Measurements from ENCODE around the gene MPC1.
A peak's percentile ranks its signal among the peaks of the same experiment; 100 is the strongest.

MPC1 gene

GRCh38 chr6:166423051-166423745 is 40.5 kb upstream of the MPC1 start:
- H3K36me3 ChIP-seq (replicated peaks in 1 of 2; ENCODE audit: control insufficient read depth in 2 of 2, insufficient read depth in 2 of 2, low read length in 2 of 2), result peaks cover 11 to 62% of the 10 kb centered on the region in 2 donors
- H4K8ac ChIP-seq (ENCODE audit: low read depth, low read length), result no peak overlapping the region
- no peaks in the 10 kb centered on the region for H3K27me3 ChIP-seq (ENCODE audit: control insufficient read depth in 3 of 3, insufficient read depth in 3 of 3, low read depth in 1 of 3, low read length in 3 of 3)

GRCh38 chr6:166422201-166422940 is 39.6 kb upstream of the MPC1 start:
- no CpG with 5 or more reads among the region's 20 CpGs for WGBS, 2 donors (ENCODE audit: extremely low coverage in 2 of 2, insufficient read length in 2 of 2, insufficient replicate concordance in 1 of 2)

More at GRCh38 chr6:166423051-166423745, 40.5 kb upstream of the MPC1 start:
- peaks cover 0 to 3% of the 10 kb centered on the region in 2 donors for H3K4me1 ChIP-seq (ENCODE audit: control insufficient read depth in 2 of 2, insufficient read depth in 1 of 2, low read depth in 1 of 2, low read length in 2 of 2)
- no CpG with 5 or more reads among the region's 22 CpGs for WGBS, 2 donors (ENCODE audit: extremely low coverage in 2 of 2, insufficient read length in 2 of 2, insufficient replicate concordance in 1 of 2)
- no peak overlapping the region for H3K9ac ChIP-seq (ENCODE audit: low read depth, low read length, poor library complexity)
- no peak overlapping the region for H2AFZ ChIP-seq (ENCODE audit: low read length)
- H3K9me3 ChIP-seq (replicated peaks in 1 of 2; ENCODE audit: control insufficient read depth in 2 of 2, insufficient read depth in 1 of 2, low read depth in 1 of 2, low read length in 2 of 2), result peaks cover 0 to 2% of the 10 kb centered on the region in 2 donors
- H3K27ac ChIP-seq (replicated peaks; ENCODE audit: low read length), result no peak overlapping the region
- no peak overlapping the region for H2BK12ac ChIP-seq (ENCODE audit: low read length)
- H2BK15ac ChIP-seq (ENCODE audit: low read length), result no peak overlapping the region
- no peak overlapping the region for H3K4me2 ChIP-seq (ENCODE audit: insufficient read depth, low read length, poor library complexity, severe bottlenecking)
- no peak overlapping the region for H2BK120ac ChIP-seq (ENCODE audit: low read depth, low read length)
- H3K18ac ChIP-seq (ENCODE audit: low read length), result no peak overlapping the region
- no peak for DNase-seq (ENCODE audit: low spot score)
- H4K91ac ChIP-seq (ENCODE audit: low read depth, low read length, poor library complexity), result no peak overlapping the region
- H2AK5ac ChIP-seq (ENCODE audit: low read depth, low read length), result no peak overlapping the region
- peak overlapping the region; percentile 87 for H3K14ac ChIP-seq (ENCODE audit: low read length)
- no peak overlapping the region for H3K4me3 ChIP-seq (ENCODE audit: low read length in 2 of 2)
- H3K79me1 ChIP-seq (ENCODE audit: low read depth, low read length), result no peaks in the 10 kb centered on the region
- H2BK5ac ChIP-seq (ENCODE audit: low read length), result no peak overlapping the region
- H3K23ac ChIP-seq (ENCODE audit: low read depth, low read length, poor library complexity), result no peak overlapping the region
- no peak overlapping the region for H3K4ac ChIP-seq (ENCODE audit: low read length)

GRCh38 chr6:166420351-166420750 is 37.6 kb upstream of the MPC1 start:
- Histone ChIP-seq H2AK5ac (ENCODE audit: low read depth, low read length) (no peak overlapping the region), H2AFZ (ENCODE audit: low read length) (no peak overlapping the region), H3K9me3 (replicated peaks in 1 of 2; ENCODE audit: control insufficient read depth in 2 of 2, insufficient read depth in 1 of 2, low read depth in 1 of 2, low read length in 2 of 2) (peaks cover 0 to 10% of the 10 kb centered on the region in 2 donors), H3K79me1 (ENCODE audit: low read depth, low read length) (no peaks in the 10 kb centered on the region), H3K23ac (ENCODE audit: low read depth, low read length, poor library complexity) (no peak overlapping the region), H4K91ac (ENCODE audit: low read depth, low read length, poor library complexity) (no peak overlapping the region), H2BK5ac (ENCODE audit: low read length) (no peak overlapping the region), H3K36me3 (replicated peaks in 1 of 2; ENCODE audit: control insufficient read depth in 2 of 2, insufficient read depth in 2 of 2, low read length in 2 of 2) (peaks cover 18 to 81% of the 10 kb centered on the region in 2 donors), H2BK120ac (ENCODE audit: low read depth, low read length) (no peak overlapping the region), H2BK15ac (ENCODE audit: low read length) (no peak overlapping the region), H3K14ac (ENCODE audit: low read length) (no peak overlapping the region), H3K4ac (ENCODE audit: low read length) (no peak overlapping the region), H3K9ac (ENCODE audit: low read depth, low read length, poor library complexity) (no peak overlapping the region), H3K27me3 (ENCODE audit: control insufficient read depth in 3 of 3, insufficient read depth in 3 of 3, low read depth in 1 of 3, low read length in 3 of 3) (peaks cover 0 to 6% (median 0%) of the 10 kb centered on the region in 3 experiments), H3K4me3 (ENCODE audit: low read length in 2 of 2) (no peak overlapping the region), H3K27ac (replicated peaks; ENCODE audit: low read length) (no peak overlapping the region), H3K4me2 (ENCODE audit: insufficient read depth, low read length, poor library complexity, severe bottlenecking) (no peak overlapping the region), H4K8ac (ENCODE audit: low read depth, low read length) (no peak overlapping the region), H3K18ac (ENCODE audit: low read length) (no peak overlapping the region), H3K4me1 (ENCODE audit: control insufficient read depth in 2 of 2, insufficient read depth in 1 of 2, low read depth in 1 of 2, low read length in 2 of 2) (peaks cover 0 to 3% of the 10 kb centered on the region in 2 donors), H2BK12ac (ENCODE audit: low read length) (no peak overlapping the region)
- WGBS, 2 donors (ENCODE audit: extremely low coverage in 2 of 2, insufficient read length in 2 of 2, insufficient replicate concordance in 1 of 2), result no CpG with 5 or more reads among the region's 6 CpGs
- no peak for DNase-seq (ENCODE audit: low spot score)

More at GRCh38 chr6:166422201-166422940, 39.6 kb upstream of the MPC1 start:
- no peak overlapping the region for H3K18ac ChIP-seq (ENCODE audit: low read length)
- H3K36me3 ChIP-seq (replicated peaks in 1 of 2; ENCODE audit: control insufficient read depth in 2 of 2, insufficient read depth in 2 of 2, low read length in 2 of 2), result peaks cover 11 to 70% of the 10 kb centered on the region in 2 donors
- no peak overlapping the region for H3K4me3 ChIP-seq (ENCODE audit: low read length in 2 of 2)
- peaks cover 0 to 2% of the 10 kb centered on the region in 2 donors for H3K9me3 ChIP-seq (replicated peaks in 1 of 2; ENCODE audit: control insufficient read depth in 2 of 2, insufficient read depth in 1 of 2, low read depth in 1 of 2, low read length in 2 of 2)
- H2BK120ac ChIP-seq (ENCODE audit: low read depth, low read length), result no peak overlapping the region
- H3K23ac ChIP-seq (ENCODE audit: low read depth, low read length, poor library complexity), result no peak overlapping the region
- no peak for DNase-seq (ENCODE audit: low spot score)
- H3K4me1 ChIP-seq (ENCODE audit: control insufficient read depth in 2 of 2, insufficient read depth in 1 of 2, low read depth in 1 of 2, low read length in 2 of 2), result peaks cover 0 to 3% of the 10 kb centered on the region in 2 donors
- H2AFZ ChIP-seq (ENCODE audit: low read length), result no peak overlapping the region
- H4K8ac ChIP-seq (ENCODE audit: low read depth, low read length), result no peak overlapping the region
- no peak overlapping the region for H4K91ac ChIP-seq (ENCODE audit: low read depth, low read length, poor library complexity)
- no peak overlapping the region for H2BK12ac ChIP-seq (ENCODE audit: low read length)
- no peak overlapping the region for H3K9ac ChIP-seq (ENCODE audit: low read depth, low read length, poor library complexity)
- no peaks in the 10 kb centered on the region for H3K79me1 ChIP-seq (ENCODE audit: low read depth, low read length)
- no peak overlapping the region for H2BK5ac ChIP-seq (ENCODE audit: low read length)
- H3K27ac ChIP-seq (replicated peaks; ENCODE audit: low read length), result no peak overlapping the region
- H3K4ac ChIP-seq (ENCODE audit: low read length), result no peak overlapping the region
- H2BK15ac ChIP-seq (ENCODE audit: low read length), result no peak overlapping the region
- no peak overlapping the region for H3K4me2 ChIP-seq (ENCODE audit: insufficient read depth, low read length, poor library complexity, severe bottlenecking)
- no peaks in the 10 kb centered on the region for H3K27me3 ChIP-seq (ENCODE audit: control insufficient read depth in 3 of 3, insufficient read depth in 3 of 3, low read depth in 1 of 3, low read length in 3 of 3)
- no peak overlapping the region for H3K14ac ChIP-seq (ENCODE audit: low read length)
- no peak overlapping the region for H2AK5ac ChIP-seq (ENCODE audit: low read depth, low read length)

GRCh38 chr6:166419717-166420116 is 37.0 kb upstream of the MPC1 start:
- Histone ChIP-seq H2BK12ac (ENCODE audit: low read length) (no peak overlapping the region), H3K4ac (ENCODE audit: low read length) (no peak overlapping the region), H3K79me1 (ENCODE audit: low read depth, low read length) (no peaks in the 10 kb centered on the region), H3K36me3 (replicated peaks in 1 of 2; ENCODE audit: control insufficient read depth in 2 of 2, insufficient read depth in 2 of 2, low read length in 2 of 2) (peaks cover 18 to 84% of the 10 kb centered on the region in 2 donors), H4K8ac (ENCODE audit: low read depth, low read length) (no peak overlapping the region), H3K27me3 (ENCODE audit: control insufficient read depth in 3 of 3, insufficient read depth in 3 of 3, low read depth in 1 of 3, low read length in 3 of 3) (peaks cover 0 to 6% (median 0%) of the 10 kb centered on the region in 3 experiments), H3K4me1 (ENCODE audit: control insufficient read depth in 2 of 2, insufficient read depth in 1 of 2, low read depth in 1 of 2, low read length in 2 of 2) (peaks cover 0 to 3% of the 10 kb centered on the region in 2 donors), H4K91ac (ENCODE audit: low read depth, low read length, poor library complexity) (no peak overlapping the region), H2BK5ac (ENCODE audit: low read length) (no peak overlapping the region), H3K9ac (ENCODE audit: low read depth, low read length, poor library complexity) (no peak overlapping the region), H3K27ac (replicated peaks; ENCODE audit: low read length) (no peak overlapping the region), H2AK5ac (ENCODE audit: low read depth, low read length) (no peak overlapping the region), H2BK15ac (ENCODE audit: low read length) (no peak overlapping the region), H3K4me2 (ENCODE audit: insufficient read depth, low read length, poor library complexity, severe bottlenecking) (no peak overlapping the region), H3K9me3 (replicated peaks in 1 of 2; ENCODE audit: control insufficient read depth in 2 of 2, insufficient read depth in 1 of 2, low read depth in 1 of 2, low read length in 2 of 2) (peaks cover 0 to 10% of the 10 kb centered on the region in 2 donors), H2BK120ac (ENCODE audit: low read depth, low read length) (no peak overlapping the region), H2AFZ (ENCODE audit: low read length) (no peak overlapping the region), H3K14ac (ENCODE audit: low read length) (no peak overlapping the region), H3K23ac (ENCODE audit: low read depth, low read length, poor library complexity) (peak overlapping the region; percentile 95), H3K4me3 (ENCODE audit: low read length in 2 of 2) (no peak overlapping the region), H3K18ac (ENCODE audit: low read length) (no peak overlapping the region)
- no peak for DNase-seq (ENCODE audit: low spot score)
- WGBS, 2 donors (ENCODE audit: extremely low coverage in 2 of 2, insufficient read length in 2 of 2, insufficient replicate concordance in 1 of 2), result no CpG with 5 or more reads among the region's 15 CpGs

All from neuronal stem cell (in vitro differentiated cells).